GM12878 (cell line): ENCODE data around the gene HIBCH. TPM values are rescaled to one million over a fixed set of nuclear protein-coding genes. Genes with fewer than 3 reads are reported as not detected.

ENCODE experiments used
- RAD51 ChIP-seq: fragments of 450-650 bp; IDR thresholded peaks from 2 replicates; pipeline ENCODE4 v1.6.1; 2016; ENCODE audit warnings: moderate library complexity, mild to moderate bottlenecking, inconsistent platforms
- RB1 ChIP-seq: fragments of 450-650 bp; formaldehyde crosslinking; IDR thresholded peaks from 2 replicates; pipeline ENCODE4 v1.6.1; 2017; ENCODE audit warnings: mild to moderate bottlenecking, borderline replicate concordance
- TARDBP ChIP-seq: IDR thresholded peaks from 2 replicates; pipeline ENCODE4 v1.6.1; 2016; ENCODE audit warnings: borderline replicate concordance
- polyA plus RNA-seq, 11 experiments: library from polyadenylated mRNA; depleted of rRNA in 4 of 11; unstranded in 6 of 11; stranded (reverse) in 5 of 11; fragments of >200 nt; fragmentation: Nextera tagmentation in 4 of 11; fragmentation: Illumina TruSeq in 1 of 11; extraction: Ambion mirVana in 4 of 11; extraction: Trizol in 1 of 11; gene quantifications; 1 replicate in 1 of 11; 2 replicates in 10 of 11; pipeline versions ENCODE4 v1.2.1 to v1.2.3, GENCODE V29; 2011 to 2016; ENCODE audit warnings: inconsistent platforms in 2 of 11, missing spikeins in 2 of 11, low read depth in 1 of 11
- total RNA-seq, 4 experiments: library from RNA; depleted of rRNA in 3 of 4; stranded (reverse); fragments of >200 nt in 3 of 4; fragmentation: Illumina TruSeq in 1 of 4; extraction: Trizol in 1 of 4; gene quantifications; 2 replicates each; pipeline versions ENCODE4 v1.2.1 to v1.2.3, GENCODE V29; 2013 to 2021
- TF ChIP-seq, protein P1 (sequence below), 3 experiments: IDR thresholded peaks in 2 of 3; conservative IDR thresholded peaks in 1 of 3; 2 replicates each; pipeline ENCODE4 v1.5.1; 2011; ENCODE audit warnings: low read depth in 3 of 3, low read length in 3 of 3, mild to moderate bottlenecking in 3 of 3, control low read depth in 2 of 3, moderate library complexity in 2 of 3, inconsistent platforms in 1 of 3, mixed read lengths in 1 of 3; ENCODE audit not compliant: control insufficient read depth in 2 of 3, insufficient read depth in 1 of 3; ENCODE audit errors: extremely low read depth in 1 of 3
- TF ChIP-seq, protein P2 (sequence below): fragments of 450-650 bp; IDR thresholded peaks from 2 replicates; pipeline ENCODE4 v1.6.1; 2018; ENCODE audit warnings: mild to moderate bottlenecking, low read depth, moderate library complexity; ENCODE audit not compliant: partially characterized antibody
- TF ChIP-seq, protein P3 (sequence below): IDR thresholded peaks from 2 replicates; pipeline ENCODE4 v1.6.1; 2011; ENCODE audit warnings: borderline replicate concordance, low read depth, mild to moderate bottlenecking, moderate library complexity, low read length; ENCODE audit not compliant: insufficient read depth, poor library complexity, severe bottlenecking

The HIBCH gene
- total and polyA plus RNA-seq, 10 of the 15 experiments (the other 5 are each of a cell fraction or from before 2014, with no cell fraction given), result 22.3 to 81.0 (median 37.4) TPM

DNA sequence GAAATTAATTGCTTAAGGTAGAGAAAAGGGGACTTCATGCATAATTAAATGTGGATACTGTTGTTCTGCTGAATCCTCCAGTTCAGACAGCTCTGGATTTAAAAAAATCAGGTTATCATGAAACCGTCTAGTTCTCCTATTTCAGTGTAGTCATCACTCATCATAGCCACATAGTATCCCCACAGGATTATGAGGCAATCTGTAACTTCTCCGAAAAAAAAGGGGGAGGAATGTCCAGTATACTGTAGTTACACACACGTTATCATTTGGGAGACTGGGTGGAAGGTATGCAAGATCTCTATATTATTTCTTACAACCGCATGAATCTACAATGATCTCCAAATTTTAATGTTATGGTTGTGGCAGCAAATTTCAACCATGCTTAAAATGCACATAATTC lies 114.0 kb downstream of the HIBCH start (continued):
- TF ChIP-seq, protein P1, sequence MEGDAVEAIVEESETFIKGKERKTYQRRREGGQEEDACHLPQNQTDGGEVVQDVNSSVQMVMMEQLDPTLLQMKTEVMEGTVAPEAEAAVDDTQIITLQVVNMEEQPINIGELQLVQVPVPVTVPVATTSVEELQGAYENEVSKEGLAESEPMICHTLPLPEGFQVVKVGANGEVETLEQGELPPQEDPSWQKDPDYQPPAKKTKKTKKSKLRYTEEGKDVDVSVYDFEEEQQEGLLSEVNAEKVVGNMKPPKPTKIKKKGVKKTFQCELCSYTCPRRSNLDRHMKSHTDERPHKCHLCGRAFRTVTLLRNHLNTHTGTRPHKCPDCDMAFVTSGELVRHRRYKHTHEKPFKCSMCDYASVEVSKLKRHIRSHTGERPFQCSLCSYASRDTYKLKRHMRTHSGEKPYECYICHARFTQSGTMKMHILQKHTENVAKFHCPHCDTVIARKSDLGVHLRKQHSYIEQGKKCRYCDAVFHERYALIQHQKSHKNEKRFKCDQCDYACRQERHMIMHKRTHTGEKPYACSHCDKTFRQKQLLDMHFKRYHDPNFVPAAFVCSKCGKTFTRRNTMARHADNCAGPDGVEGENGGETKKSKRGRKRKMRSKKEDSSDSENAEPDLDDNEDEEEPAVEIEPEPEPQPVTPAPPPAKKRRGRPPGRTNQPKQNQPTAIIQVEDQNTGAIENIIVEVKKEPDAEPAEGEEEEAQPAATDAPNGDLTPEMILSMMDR (IDR thresholded peaks at IDR 0.05 in 2 of 3, conservative IDR thresholded peaks at IDR 0.05 in 1 of 3; ENCODE audit: control insufficient read depth in 2 of 3, extremely low read depth in 1 of 3, insufficient read depth in 1 of 3, low read depth in 3 of 3, low read length in 3 of 3), result no peak
- TF ChIP-seq TARDBP (no peak), RB1 (no peak), RAD51 (no peak)
- TF ChIP-seq, protein P2, sequence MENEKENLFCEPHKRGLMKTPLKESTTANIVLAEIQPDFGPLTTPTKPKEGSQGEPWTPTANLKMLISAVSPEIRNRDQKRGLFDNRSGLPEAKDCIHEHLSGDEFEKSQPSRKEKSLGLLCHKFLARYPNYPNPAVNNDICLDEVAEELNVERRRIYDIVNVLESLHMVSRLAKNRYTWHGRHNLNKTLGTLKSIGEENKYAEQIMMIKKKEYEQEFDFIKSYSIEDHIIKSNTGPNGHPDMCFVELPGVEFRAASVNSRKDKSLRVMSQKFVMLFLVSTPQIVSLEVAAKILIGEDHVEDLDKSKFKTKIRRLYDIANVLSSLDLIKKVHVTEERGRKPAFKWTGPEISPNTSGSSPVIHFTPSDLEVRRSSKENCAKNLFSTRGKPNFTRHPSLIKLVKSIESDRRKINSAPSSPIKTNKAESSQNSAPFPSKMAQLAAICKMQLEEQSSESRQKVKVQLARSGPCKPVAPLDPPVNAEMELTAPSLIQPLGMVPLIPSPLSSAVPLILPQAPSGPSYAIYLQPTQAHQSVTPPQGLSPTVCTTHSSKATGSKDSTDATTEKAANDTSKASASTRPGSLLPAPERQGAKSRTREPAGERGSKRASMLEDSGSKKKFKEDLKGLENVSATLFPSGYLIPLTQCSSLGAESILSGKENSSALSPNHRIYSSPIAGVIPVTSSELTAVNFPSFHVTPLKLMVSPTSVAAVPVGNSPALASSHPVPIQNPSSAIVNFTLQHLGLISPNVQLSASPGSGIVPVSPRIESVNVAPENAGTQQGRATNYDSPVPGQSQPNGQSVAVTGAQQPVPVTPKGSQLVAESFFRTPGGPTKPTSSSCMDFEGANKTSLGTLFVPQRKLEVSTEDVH, result no peak
- TF ChIP-seq, protein P3, sequence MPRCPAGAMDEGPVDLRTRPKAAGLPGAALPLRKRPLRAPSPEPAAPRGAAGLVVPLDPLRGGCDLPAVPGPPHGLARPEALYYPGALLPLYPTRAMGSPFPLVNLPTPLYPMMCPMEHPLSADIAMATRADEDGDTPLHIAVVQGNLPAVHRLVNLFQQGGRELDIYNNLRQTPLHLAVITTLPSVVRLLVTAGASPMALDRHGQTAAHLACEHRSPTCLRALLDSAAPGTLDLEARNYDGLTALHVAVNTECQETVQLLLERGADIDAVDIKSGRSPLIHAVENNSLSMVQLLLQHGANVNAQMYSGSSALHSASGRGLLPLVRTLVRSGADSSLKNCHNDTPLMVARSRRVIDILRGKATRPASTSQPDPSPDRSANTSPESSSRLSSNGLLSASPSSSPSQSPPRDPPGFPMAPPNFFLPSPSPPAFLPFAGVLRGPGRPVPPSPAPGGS, result no peak
